Measurements from ENCODE around the gene SMOC2.

GRCh38 chr6:168715643-168716481 lies 274.9 kb downstream of the SMOC2 start:
- TF ChIP-seq EZH2 (IDR thresholded peaks at IDR 0.05; ENCODE audit: borderline replicate concordance, insufficient read depth, low read length, poor library complexity, severe bottlenecking), result no peak
- TF ChIP-seq CTCF (IDR thresholded peaks at IDR 0.05; ENCODE audit: poor library complexity, severe bottlenecking), result no peak
- no peak for TF ChIP-seq EP300 (conservative IDR thresholded peaks at IDR 0.05; ENCODE audit: poor library complexity, severe bottlenecking)
- TF ChIP-seq TAF1 (IDR thresholded peaks at IDR 0.05; ENCODE audit: low read depth), result no peak
- no peak for TF ChIP-seq POLR2AphosphoS5 (IDR thresholded peaks at IDR 0.05)
